ENCODE results near the gene COL4A3. TPM values are rescaled to one million over a fixed set of nuclear protein-coding genes. Genes with fewer than 3 reads are reported as not detected.

Gene COL4A3
- polyA plus RNA-seq, 3 donors = 0.03 TPM; not detected in 2

- Histone ChIP-seq H3K9me3 (replicated peaks in 1 of 2; ENCODE audit: control insufficient read depth in 1 of 2, insufficient read depth in 1 of 2, low read length in 2 of 2) (no peaks in the 10 kb centered on the region), H3K9ac (ENCODE audit: insufficient read depth, low read length, poor library complexity, severe bottlenecking) (no peak overlapping the region), H3K79me2 (ENCODE audit: insufficient read depth, low read length) (no peaks in the 10 kb centered on the region), H3K4me3 (replicated peaks in 1 of 3; ENCODE audit: low read depth in 2 of 3, low read length in 3 of 3) (no peak overlapping the region), H3K36me3 (replicated peaks in 1 of 2; ENCODE audit: control insufficient read depth in 1 of 2, insufficient read depth in 2 of 2, low read length in 2 of 2) (peaks cover 31 to 62% of the 10 kb centered on the region in 2 donors), H3K27me3 (ENCODE audit: control insufficient read depth in 2 of 2, insufficient read depth in 2 of 2, low read length in 2 of 2) (no peaks in the 10 kb centered on the region), H3K4me1 (ENCODE audit: control insufficient read depth in 1 of 2, insufficient read depth in 2 of 2, low read length in 2 of 2) (peaks cover 10% of the 10 kb centered on the region in 2 donors), H3K4me2 (replicated peaks; ENCODE audit: extremely low read depth, low read length, poor library complexity, severe bottlenecking) (no peak overlapping the region), H4K20me1 (ENCODE audit: insufficient read depth, low read length) (no peaks in the 10 kb centered on the region), H2AFZ (ENCODE audit: insufficient read depth, low read depth, low read length, poor library complexity, severe bottlenecking) (no peak overlapping the region), H3K27ac (ENCODE audit: low read depth in 1 of 2, low read length in 2 of 2) (no peak overlapping the region)
- DNase-seq = no peak
- H3K27ac Mint-ChIP-seq = no peak overlapping the region
- H3K9me3 Mint-ChIP-seq = no peaks in the 10 kb centered on the region
- TF ChIP-seq CTCF (IDR thresholded peaks at IDR 0.05) = no peak
- H3K4me1 Mint-ChIP-seq = peaks cover 11% of the 10 kb centered on the region
- no CpG with 5 or more reads among the region's 6 CpGs for WGBS (ENCODE audit: insufficient coverage)
- no peaks in the 10 kb centered on the region for H3K27me3 Mint-ChIP-seq (ENCODE audit: low read depth in 3 of 3)
- intact Hi-C loops (cut with micrococcal nuclease) = no loop called here
- H3K36me3 Mint-ChIP-seq = peaks cover 35 to 71% of the 10 kb centered on the region in 2 donors
- H3K4me3 Mint-ChIP-seq = no peak overlapping the region
These were observed 175.7 kb downstream of the COL4A3 start for GRCh38 chr2:227340106-227340505.

- Histone ChIP-seq H3K4me1 (ENCODE audit: control insufficient read depth in 1 of 2, insufficient read depth in 2 of 2, low read length in 2 of 2) (no peaks in the 10 kb centered on the region), H3K9me3 (replicated peaks in 1 of 2; ENCODE audit: control insufficient read depth in 1 of 2, insufficient read depth in 1 of 2, low read length in 2 of 2) (no peaks in the 10 kb centered on the region), H4K20me1 (ENCODE audit: insufficient read depth, low read length) (no peaks in the 10 kb centered on the region), H3K9ac (ENCODE audit: insufficient read depth, low read length, poor library complexity, severe bottlenecking) (no peak overlapping the region), H3K27ac (ENCODE audit: low read depth in 1 of 2, low read length in 2 of 2) (no peak overlapping the region), H3K79me2 (ENCODE audit: insufficient read depth, low read length) (no peaks in the 10 kb centered on the region), H3K4me3 (replicated peaks in 1 of 3; ENCODE audit: low read depth in 2 of 3, low read length in 3 of 3) (no peak overlapping the region), H3K4me2 (replicated peaks; ENCODE audit: extremely low read depth, low read length, poor library complexity, severe bottlenecking) (no peak overlapping the region), H3K36me3 (replicated peaks in 1 of 2; ENCODE audit: control insufficient read depth in 1 of 2, insufficient read depth in 2 of 2, low read length in 2 of 2) (peaks cover 23 to 69% of the 10 kb centered on the region in 2 donors), H2AFZ (ENCODE audit: insufficient read depth, low read depth, low read length, poor library complexity, severe bottlenecking) (no peak overlapping the region), H3K27me3 (ENCODE audit: control insufficient read depth in 2 of 2, insufficient read depth in 2 of 2, low read length in 2 of 2) (no peaks in the 10 kb centered on the region)
- no CpG with 5 or more reads among the region's 2 CpGs for WGBS (ENCODE audit: insufficient coverage)
- Mint-ChIP-seq H3K27me3 (ENCODE audit: low read depth in 3 of 3) (no peaks in the 10 kb centered on the region), H3K4me3 (no peak overlapping the region), H3K4me1 (no peaks in the 10 kb centered on the region), H3K9me3 (no peaks in the 10 kb centered on the region), H3K36me3 (peaks cover 38 to 73% of the 10 kb centered on the region in 2 donors), H3K27ac (no peak overlapping the region)
- TF ChIP-seq CTCF (IDR thresholded peaks at IDR 0.05) = no peak
- no peak for DNase-seq
- intact Hi-C loops (cut with micrococcal nuclease) = no loop called here
These were observed 177.1 kb downstream of the COL4A3 start for GRCh38 chr2:227341553-227341952.
